ENCODE measurements around the gene KRTAP20-4.

The KRTAP20-4 gene

DNA sequence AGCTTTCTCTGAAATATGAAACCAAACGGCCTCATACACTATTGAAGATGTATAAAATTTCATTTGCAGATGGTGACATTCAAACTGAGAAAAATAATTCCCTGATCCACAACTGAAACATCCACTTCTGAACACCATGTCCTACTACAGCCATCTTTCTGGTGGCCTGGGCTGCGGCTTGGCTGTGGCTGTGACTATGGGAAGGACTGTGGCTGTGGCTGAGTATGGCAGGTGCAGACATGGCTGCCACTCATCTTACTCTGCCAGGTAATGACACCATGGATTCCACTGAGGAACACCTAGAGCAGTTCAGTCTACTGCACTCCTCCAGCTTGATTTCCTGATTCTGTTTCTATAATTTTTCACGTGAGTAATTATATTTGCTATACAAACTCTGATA, at the start of gene KRTAP20-4:
Gene KRTAP20-4 (plus strand): TSS at position 106 of the 400 bp plus-strand sequence.
- H3K27ac ChIP-seq = no peak within 1 kb of the TSS

DNA sequence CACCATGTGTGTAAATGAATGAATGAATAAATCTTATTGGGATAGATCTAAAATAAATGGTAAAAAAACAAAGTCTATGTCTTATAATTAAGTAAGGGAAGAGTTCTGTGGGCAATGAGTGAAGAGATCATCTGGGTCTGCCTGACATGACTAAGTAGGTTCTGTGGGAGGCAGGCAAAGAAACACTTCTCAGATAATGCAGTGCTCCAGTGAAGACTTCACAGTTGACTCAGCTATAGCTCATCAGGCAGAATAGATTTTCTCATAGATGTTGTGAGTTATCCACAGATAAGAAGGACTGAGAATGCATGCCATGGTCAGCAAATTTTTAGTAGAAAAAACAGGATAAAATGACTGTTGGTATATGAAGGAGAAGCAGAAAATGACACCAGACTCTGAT, 42.7 kb upstream of the KRTAP20-4 start:
- H3K27ac ChIP-seq = no peak overlapping the region
- TF ChIP-seq, protein P1, sequence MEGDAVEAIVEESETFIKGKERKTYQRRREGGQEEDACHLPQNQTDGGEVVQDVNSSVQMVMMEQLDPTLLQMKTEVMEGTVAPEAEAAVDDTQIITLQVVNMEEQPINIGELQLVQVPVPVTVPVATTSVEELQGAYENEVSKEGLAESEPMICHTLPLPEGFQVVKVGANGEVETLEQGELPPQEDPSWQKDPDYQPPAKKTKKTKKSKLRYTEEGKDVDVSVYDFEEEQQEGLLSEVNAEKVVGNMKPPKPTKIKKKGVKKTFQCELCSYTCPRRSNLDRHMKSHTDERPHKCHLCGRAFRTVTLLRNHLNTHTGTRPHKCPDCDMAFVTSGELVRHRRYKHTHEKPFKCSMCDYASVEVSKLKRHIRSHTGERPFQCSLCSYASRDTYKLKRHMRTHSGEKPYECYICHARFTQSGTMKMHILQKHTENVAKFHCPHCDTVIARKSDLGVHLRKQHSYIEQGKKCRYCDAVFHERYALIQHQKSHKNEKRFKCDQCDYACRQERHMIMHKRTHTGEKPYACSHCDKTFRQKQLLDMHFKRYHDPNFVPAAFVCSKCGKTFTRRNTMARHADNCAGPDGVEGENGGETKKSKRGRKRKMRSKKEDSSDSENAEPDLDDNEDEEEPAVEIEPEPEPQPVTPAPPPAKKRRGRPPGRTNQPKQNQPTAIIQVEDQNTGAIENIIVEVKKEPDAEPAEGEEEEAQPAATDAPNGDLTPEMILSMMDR (IDR thresholded peaks at IDR 0.05) = no peak
- no peak for TF ChIP-seq ZFX (IDR thresholded peaks at IDR 0.05; ENCODE audit: borderline replicate concordance)

More for the DNA sequence above, at the start of gene KRTAP20-4:
- no peak for TF ChIP-seq ZFX (IDR thresholded peaks at IDR 0.05; ENCODE audit: borderline replicate concordance)
- TF ChIP-seq, protein P1 (IDR thresholded peaks at IDR 0.05) = no peak

DNA sequence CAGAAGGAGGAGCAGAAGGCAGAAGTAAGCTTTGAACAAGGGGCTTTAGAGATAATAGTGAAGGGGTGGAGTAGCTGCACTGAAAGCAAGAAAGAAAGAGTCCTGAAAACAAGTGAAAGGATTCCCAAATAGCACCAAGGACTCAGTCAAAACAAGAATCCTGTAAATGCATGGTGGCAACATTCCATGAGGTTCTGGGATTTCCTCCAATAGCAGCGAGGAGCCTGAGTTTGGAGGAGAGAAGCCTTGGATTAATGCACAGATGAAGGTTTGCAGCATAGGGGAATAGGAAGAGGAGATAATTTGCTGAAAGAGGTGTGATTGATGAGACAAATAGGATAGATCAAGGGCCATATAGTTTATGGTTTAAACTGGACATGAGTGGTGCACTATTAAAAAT, 41.1 kb upstream of the KRTAP20-4 start:
- TF ChIP-seq, protein P1 (IDR thresholded peaks at IDR 0.05) = no peak
- no peak for TF ChIP-seq ZFX (IDR thresholded peaks at IDR 0.05; ENCODE audit: borderline replicate concordance)
- no peak overlapping the region for H3K27ac ChIP-seq

DNA sequence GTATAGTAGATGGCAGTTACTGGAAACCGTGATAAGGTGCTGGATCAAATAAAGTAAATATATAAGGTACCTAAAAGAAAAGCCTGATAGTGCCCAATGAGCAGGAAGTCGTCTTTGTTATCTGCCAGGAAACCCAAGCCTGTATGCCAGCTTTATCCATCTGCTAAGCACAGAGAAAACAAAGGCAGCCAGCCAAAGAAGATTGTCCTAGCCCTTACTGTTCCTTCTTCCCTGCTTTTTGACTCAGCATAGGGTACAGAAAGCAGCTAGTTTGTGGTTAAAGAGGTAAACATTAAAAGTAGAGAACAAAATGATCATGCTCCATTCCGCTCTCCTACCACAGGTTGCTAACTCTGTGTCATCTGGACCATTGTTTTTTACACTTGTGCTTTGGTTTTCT, 40.3 kb upstream of the KRTAP20-4 start:
- no peak for TF ChIP-seq ZFX (IDR thresholded peaks at IDR 0.05; ENCODE audit: borderline replicate concordance)
- TF ChIP-seq, protein P1 (IDR thresholded peaks at IDR 0.05) = no peak
- no peak overlapping the region for H3K27ac ChIP-seq

DNA sequence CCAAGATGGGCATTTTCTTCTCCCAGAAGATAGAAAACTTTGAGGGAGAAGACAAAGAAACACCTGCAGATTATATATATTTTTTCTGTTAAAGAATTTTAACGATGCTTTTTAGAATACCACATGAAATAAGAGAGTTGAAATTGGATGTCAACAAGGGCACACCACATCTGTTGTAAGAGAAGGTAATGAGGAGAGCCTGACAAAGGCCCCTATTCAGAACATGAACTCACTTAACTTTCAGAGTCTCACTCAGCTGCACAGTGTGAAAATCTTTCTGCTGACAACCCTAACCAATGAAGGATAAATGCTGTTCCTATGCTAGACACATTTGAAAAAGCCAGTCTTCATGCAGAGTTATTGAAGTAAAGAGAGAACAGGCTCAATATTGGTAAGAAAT, 37.6 kb upstream of the KRTAP20-4 start:
- TF ChIP-seq, protein P1 (IDR thresholded peaks at IDR 0.05) = no peak
- no peak for TF ChIP-seq ZFX (IDR thresholded peaks at IDR 0.05; ENCODE audit: borderline replicate concordance)
- no peak overlapping the region for H3K27ac ChIP-seq

DNA sequence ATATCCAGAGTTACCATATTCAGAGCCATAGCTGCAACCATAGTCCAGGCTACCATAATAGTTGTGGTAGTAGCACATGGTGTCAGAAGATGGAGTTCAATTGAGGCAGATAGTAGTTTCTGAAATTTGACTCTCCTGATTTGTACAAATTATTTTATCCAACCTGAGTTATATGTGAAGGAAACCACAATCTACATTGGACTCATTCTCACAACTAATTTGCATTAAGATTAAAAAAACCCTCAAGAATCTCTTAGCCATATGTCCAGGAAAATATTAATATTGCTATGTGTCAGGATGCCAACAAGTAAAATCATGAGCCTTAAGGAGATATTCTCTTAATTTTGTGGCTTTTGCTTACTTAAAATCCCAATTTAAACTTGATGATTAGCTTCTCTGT, 30.1 kb upstream of the KRTAP20-4 start, which contains the start of gene KRTAP22-2:
Gene KRTAP22-2 (minus strand): TSS at position 101 of the 400 bp plus-strand sequence.
- TF ChIP-seq ZFX (IDR thresholded peaks at IDR 0.05; ENCODE audit: borderline replicate concordance) = no peak
- TF ChIP-seq, protein P1 (IDR thresholded peaks at IDR 0.05) = no peak
- no peak within 1 kb of the TSS for H3K27ac ChIP-seq

DNA sequence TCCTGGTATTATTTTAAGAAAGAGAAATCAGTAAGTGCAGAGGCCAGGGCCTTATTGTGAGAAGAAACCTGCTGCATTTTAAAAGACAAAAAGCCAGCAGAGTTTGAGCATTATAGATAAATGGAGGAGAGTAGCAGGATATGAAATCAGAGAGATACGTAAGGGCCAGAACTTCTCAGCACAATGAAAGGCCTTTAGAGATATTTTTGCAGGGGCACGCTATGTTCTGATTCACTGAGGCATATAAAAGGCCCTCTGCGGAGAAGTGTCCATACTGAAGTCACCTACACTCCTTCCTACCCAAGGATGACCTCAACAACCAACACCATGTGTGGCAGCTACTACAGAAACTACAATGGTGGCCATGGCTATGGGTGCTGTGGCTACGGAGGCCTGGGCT, 28.3 kb upstream of the KRTAP20-4 start, which contains the start of gene KRTAP6-3:
Gene KRTAP6-3 (plus strand): TSS at position 301 of the 400 bp plus-strand sequence. CDS start 6 bp downstream, at position 307.
- no peak for TF ChIP-seq ZFX (IDR thresholded peaks at IDR 0.05; ENCODE audit: borderline replicate concordance)
- TF ChIP-seq, protein P1 (IDR thresholded peaks at IDR 0.05) = no peak
- H3K27ac ChIP-seq = no peak within 1 kb of the TSS

All from 22Rv1 (cell line).